ENCODE data around the gene EFNA5.

Gene EFNA5

DNA sequence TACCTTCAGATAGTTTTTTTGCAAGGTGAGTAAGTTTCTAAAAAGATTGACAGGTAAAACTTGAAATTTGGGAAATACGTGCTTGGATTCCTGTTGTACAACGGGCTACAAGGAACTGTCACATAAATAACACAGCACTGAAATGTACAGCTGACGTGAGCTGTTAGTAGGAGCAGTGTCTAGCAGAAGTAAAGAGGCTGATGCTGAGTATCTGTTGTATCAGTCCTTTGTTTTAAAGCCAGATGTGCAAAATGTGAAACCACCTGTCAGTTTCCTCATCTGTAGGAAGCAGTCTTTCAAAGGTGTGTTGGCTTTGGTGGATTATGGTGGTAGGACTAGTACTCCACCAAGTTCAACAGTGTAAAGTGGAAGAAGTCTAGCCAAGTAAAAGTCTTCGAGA, 122.3 kb downstream of the EFNA5 start:
- DNase-seq (ENCODE audit: extremely low read depth, low read depth): no peak
- H3K4me3 ChIP-seq (replicated peaks; ENCODE audit: low read depth, low read length): no peak overlapping the region
- TF ChIP-seq, protein P1, sequence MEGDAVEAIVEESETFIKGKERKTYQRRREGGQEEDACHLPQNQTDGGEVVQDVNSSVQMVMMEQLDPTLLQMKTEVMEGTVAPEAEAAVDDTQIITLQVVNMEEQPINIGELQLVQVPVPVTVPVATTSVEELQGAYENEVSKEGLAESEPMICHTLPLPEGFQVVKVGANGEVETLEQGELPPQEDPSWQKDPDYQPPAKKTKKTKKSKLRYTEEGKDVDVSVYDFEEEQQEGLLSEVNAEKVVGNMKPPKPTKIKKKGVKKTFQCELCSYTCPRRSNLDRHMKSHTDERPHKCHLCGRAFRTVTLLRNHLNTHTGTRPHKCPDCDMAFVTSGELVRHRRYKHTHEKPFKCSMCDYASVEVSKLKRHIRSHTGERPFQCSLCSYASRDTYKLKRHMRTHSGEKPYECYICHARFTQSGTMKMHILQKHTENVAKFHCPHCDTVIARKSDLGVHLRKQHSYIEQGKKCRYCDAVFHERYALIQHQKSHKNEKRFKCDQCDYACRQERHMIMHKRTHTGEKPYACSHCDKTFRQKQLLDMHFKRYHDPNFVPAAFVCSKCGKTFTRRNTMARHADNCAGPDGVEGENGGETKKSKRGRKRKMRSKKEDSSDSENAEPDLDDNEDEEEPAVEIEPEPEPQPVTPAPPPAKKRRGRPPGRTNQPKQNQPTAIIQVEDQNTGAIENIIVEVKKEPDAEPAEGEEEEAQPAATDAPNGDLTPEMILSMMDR (IDR thresholded peaks at IDR 0.05; ENCODE audit: low read depth, low read length, missing control alignments): no peak

DNA sequence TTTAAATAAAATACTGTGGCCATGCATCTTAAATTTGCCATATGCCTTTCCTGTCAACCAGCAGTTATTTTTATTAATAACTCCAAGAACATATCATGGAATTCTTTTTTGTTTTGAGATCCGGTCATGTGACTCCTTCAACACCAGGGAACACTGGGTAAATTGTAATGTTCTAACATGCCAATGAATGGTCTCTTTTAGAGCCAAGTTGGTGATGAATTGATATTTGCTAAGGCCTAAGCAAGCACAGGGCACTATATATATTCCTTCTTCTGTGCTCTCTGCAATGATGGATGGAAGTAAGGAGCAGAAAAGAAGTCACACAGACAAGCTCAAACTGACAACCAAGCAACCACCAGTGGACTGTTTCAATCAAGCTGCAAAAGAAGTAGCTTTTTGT, 124.0 kb downstream of the EFNA5 start:
- DNase-seq (ENCODE audit: extremely low read depth, low read depth): no peak
- no peak overlapping the region for H3K4me3 ChIP-seq (replicated peaks; ENCODE audit: low read depth, low read length)
- TF ChIP-seq, protein P1 (IDR thresholded peaks at IDR 0.05; ENCODE audit: low read depth, low read length, missing control alignments): no peak

DNA sequence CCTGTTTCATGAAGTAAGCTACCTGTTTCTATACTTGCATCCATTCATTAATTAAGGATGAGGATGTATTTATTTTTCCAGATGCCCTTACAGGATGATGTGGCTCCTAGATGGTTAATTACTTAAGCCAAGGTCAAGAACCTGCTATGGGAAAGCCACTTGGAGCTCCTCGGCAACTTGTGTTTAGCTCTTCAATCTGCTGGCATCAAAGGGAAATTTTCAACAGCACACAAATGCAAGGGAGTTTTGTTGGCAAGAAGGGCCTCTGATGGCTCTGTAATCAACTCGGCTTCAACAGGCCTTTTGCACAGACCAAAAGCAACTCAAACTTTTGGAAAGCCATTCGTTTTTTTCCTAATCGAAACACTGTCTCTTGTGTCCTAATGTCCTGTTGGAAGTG, 125.3 kb downstream of the EFNA5 start:
- no peak for DNase-seq (ENCODE audit: extremely low read depth, low read depth)
- TF ChIP-seq, protein P1 (IDR thresholded peaks at IDR 0.05; ENCODE audit: low read depth, low read length, missing control alignments): no peak
- H3K4me3 ChIP-seq (replicated peaks; ENCODE audit: low read depth, low read length): no peak overlapping the region

DNA sequence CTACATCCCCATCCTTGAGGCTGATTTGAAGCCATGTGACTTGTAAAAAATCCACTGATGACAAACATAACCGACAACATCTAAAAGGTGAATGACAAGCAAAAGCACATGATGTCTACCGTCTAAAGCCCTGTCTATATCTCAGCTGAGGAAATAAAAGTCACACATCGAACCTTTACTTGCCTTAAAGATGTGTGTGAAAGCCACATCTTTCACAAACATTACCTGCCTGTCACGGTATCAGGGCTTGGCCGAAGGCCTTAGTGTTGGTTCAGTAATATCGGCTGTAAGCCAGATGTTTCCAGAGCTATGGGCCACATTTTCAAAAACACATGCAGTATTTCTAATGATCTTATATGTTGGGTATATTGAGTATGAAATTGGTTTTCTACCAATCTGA, 125.8 kb downstream of the EFNA5 start:
- H3K4me3 ChIP-seq (replicated peaks; ENCODE audit: low read depth, low read length): no peak overlapping the region
- TF ChIP-seq, protein P1 (IDR thresholded peaks at IDR 0.05; ENCODE audit: low read depth, low read length, missing control alignments): no peak
- DNase-seq (ENCODE audit: extremely low read depth, low read depth): no peak

DNA sequence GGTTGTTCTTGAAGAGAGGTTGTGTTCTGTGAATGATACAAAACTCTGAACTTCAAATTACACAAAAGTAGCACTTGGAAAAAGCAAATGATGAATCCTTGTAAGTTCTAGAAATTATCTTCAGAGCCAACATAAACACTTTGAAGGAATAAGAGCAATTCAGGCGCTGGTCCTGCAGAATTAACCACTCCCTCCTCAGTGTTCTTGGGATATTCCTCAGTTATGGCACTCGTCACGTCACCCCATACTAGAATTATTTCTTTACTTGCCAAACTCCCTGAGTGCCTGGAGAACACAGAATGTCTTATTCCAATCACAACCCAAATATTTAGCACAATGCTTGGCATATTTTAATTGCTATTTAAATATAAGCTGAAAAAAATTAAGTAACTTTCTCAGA, 126.3 kb downstream of the EFNA5 start:
- no peak for DNase-seq (ENCODE audit: extremely low read depth, low read depth)
- no peak overlapping the region for H3K4me3 ChIP-seq (replicated peaks; ENCODE audit: low read depth, low read length)
- TF ChIP-seq, protein P1 (IDR thresholded peaks at IDR 0.05; ENCODE audit: low read depth, low read length, missing control alignments): no peak

DNA sequence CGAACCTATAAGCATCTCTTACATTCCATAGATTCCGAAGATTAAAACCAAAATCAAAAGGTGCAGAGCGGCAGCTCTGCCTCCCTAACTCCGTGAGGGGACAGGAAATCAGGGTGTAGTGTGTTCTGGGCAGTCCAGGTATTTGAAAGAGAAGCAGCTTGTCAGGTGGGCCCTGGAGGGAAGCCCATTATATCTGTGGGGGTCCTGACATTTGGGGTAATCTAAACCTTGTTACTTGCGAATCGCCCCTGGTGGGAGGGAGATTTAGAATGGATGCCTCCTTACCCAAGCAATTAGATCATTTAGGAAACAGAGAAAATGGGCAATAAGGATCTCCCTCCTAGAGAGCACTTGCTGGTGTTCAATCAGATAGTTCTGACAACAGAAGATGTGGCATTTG, 126.9 kb downstream of the EFNA5 start:
- DNase-seq (ENCODE audit: extremely low read depth, low read depth): no peak
- H3K4me3 ChIP-seq (replicated peaks; ENCODE audit: low read depth, low read length): no peak overlapping the region
- TF ChIP-seq, protein P1 (IDR thresholded peaks at IDR 0.05; ENCODE audit: low read depth, low read length, missing control alignments): no peak

DNA sequence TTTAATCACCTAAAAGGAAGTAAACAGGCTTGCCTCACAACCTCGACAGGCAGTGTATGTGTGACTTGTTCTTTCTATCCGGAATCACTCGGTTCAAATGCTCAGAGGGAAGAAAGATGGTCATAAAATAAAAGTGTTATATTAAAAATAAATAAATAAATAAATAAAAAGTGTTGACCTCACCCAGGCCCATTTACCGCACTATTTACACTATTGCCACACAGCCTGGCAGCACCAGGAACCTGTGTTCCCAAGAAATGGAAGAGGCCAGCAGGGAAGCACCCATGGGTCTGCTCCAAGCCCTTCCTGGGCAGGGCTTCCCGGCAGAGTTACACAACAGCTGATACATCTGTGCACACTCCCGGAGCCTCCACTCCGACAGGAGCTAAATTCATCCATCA, 127.9 kb downstream of the EFNA5 start:
- H3K4me3 ChIP-seq (replicated peaks; ENCODE audit: low read depth, low read length): no peak overlapping the region
- DNase-seq (ENCODE audit: extremely low read depth, low read depth): no peak
- TF ChIP-seq, protein P1 (IDR thresholded peaks at IDR 0.05; ENCODE audit: low read depth, low read length, missing control alignments): no peak
